Effector memory CD8-positive, alpha-beta T cell (primary cell): ENCODE results near the gene FOXN3.

Source experiments
- ATAC-seq: fragments of 150-1000 bp; cut with Tn5 transposase; replicated peaks from 2 replicates; pipeline ENCODE4 v1.10.0; 2021; ENCODE audit warnings: mild to moderate bottlenecking, moderate library complexity
- DNase-seq, 3 experiments: peaks; one replicate each; pipeline ENCODE4 v3.0.0; 2021
- H3K27ac Mint-ChIP-seq, 2 donors: one replicate each; pipeline ENCODE4 v1.8.0; 2022; ENCODE audit warnings: mild to moderate bottlenecking in 2 of 2, mixed read lengths in 2 of 2, moderate library complexity in 2 of 2
- H3K27me3 Mint-ChIP-seq, 2 donors: one replicate each; pipeline ENCODE4 v1.8.0; 2022; ENCODE audit warnings: mixed read lengths in 2 of 2
- H3K36me3 Mint-ChIP-seq: one replicate; pipeline ENCODE4 v1.8.0; 2022; ENCODE audit warnings: mild to moderate bottlenecking, moderate library complexity, mixed read lengths; ENCODE audit not compliant: insufficient read depth
- H3K4me1 Mint-ChIP-seq, 2 donors: one replicate each; pipeline ENCODE4 v1.8.0; 2022; ENCODE audit warnings: low read depth in 2 of 2, mixed read lengths in 2 of 2
- H3K4me3 Mint-ChIP-seq, 2 donors: one replicate each; pipeline ENCODE4 v1.8.0; 2022; ENCODE audit warnings: mild to moderate bottlenecking in 2 of 2, mixed read lengths in 2 of 2, moderate library complexity in 2 of 2
- H3K9me3 Mint-ChIP-seq, 2 donors: one replicate each; pipeline ENCODE4 v1.8.0; 2022; ENCODE audit warnings: mixed read lengths in 2 of 2

Gene FOXN3

GRCh38 chr14:89249972-89250654 is 166.9 kb downstream of the FOXN3 start:
- no peak for DNase-seq
- no peak overlapping the region for H3K27ac Mint-ChIP-seq

GRCh38 chr14:89249065-89249695 is 167.9 kb downstream of the FOXN3 start:
- H3K4me1 Mint-ChIP-seq = peaks cover 29 to 57% of the 10 kb centered on the region in 2 donors
- no peak overlapping the region for H3K27ac Mint-ChIP-seq
- no peaks in the 10 kb centered on the region for H3K27me3 Mint-ChIP-seq
- peaks cover 13% of the 10 kb centered on the region for H3K36me3 Mint-ChIP-seq
- no peak overlapping the region for H3K4me3 Mint-ChIP-seq
- ATAC-seq (no peak), DNase-seq (no peak)
- H3K9me3 Mint-ChIP-seq = no peaks in the 10 kb centered on the region

More at GRCh38 chr14:89249972-89250654, 166.9 kb downstream of the FOXN3 start:
- Mint-ChIP-seq H3K36me3 (peaks cover 13% of the 10 kb centered on the region), H3K9me3 (no peaks in the 10 kb centered on the region), H3K4me3 (no peak overlapping the region), H3K4me1 (peaks cover 29 to 56% of the 10 kb centered on the region in 2 donors), H3K27me3 (no peaks in the 10 kb centered on the region)
- ATAC-seq = no peak

GRCh38 chr14:89248411-89249064 is 168.5 kb downstream of the FOXN3 start:
- H3K9me3 Mint-ChIP-seq = no peaks in the 10 kb centered on the region
- H3K4me3 Mint-ChIP-seq = no peak overlapping the region
- H3K36me3 Mint-ChIP-seq = peaks cover 14% of the 10 kb centered on the region
- no peaks in the 10 kb centered on the region for H3K27me3 Mint-ChIP-seq
- H3K27ac Mint-ChIP-seq = no peak overlapping the region
- no peak for ATAC-seq
- peaks cover 28 to 57% of the 10 kb centered on the region in 2 donors for H3K4me1 Mint-ChIP-seq
- no peak for DNase-seq

- H3K27me3 Mint-ChIP-seq = no peaks in the 10 kb centered on the region
- H3K4me1 Mint-ChIP-seq = peaks cover 30 to 56% of the 10 kb centered on the region in 2 donors
- ATAC-seq = no peak
- H3K36me3 Mint-ChIP-seq = peaks cover 11% of the 10 kb centered on the region
- peak overlapping the region in 1 of 2 donors; percentile 15 for H3K27ac Mint-ChIP-seq
- H3K4me3 Mint-ChIP-seq = no peak overlapping the region
- no peaks in the 10 kb centered on the region for H3K9me3 Mint-ChIP-seq
- DNase-seq = no peak
These were observed 169.4 kb downstream of the FOXN3 start for GRCh38 chr14:89247457-89248122.

GRCh38 chr14:89246290-89246689 is 170.7 kb downstream of the FOXN3 start:
- Mint-ChIP-seq H3K9me3 (no peaks in the 10 kb centered on the region), H3K4me1 (peaks cover 36 to 60% of the 10 kb centered on the region in 2 donors), H3K27me3 (no peaks in the 10 kb centered on the region), H3K36me3 (peaks cover 5% of the 10 kb centered on the region), H3K4me3 (no peak overlapping the region), H3K27ac (no peak overlapping the region)
- no peak for DNase-seq
- no peak for ATAC-seq

GRCh38 chr14:89245802-89246201 is 171.2 kb downstream of the FOXN3 start:
- Mint-ChIP-seq H3K4me1 (peaks cover 38 to 60% of the 10 kb centered on the region in 2 donors), H3K27ac (no peak overlapping the region), H3K4me3 (no peak overlapping the region), H3K36me3 (peaks cover 5% of the 10 kb centered on the region), H3K27me3 (no peaks in the 10 kb centered on the region), H3K9me3 (no peaks in the 10 kb centered on the region)
- ATAC-seq (no peak), DNase-seq (no peak)

GRCh38 chr14:89244720-89245119 is 172.3 kb downstream of the FOXN3 start:
- peaks cover 5% of the 10 kb centered on the region for H3K36me3 Mint-ChIP-seq
- DNase-seq (no peak), ATAC-seq (no peak)
- H3K27me3 Mint-ChIP-seq = no peaks in the 10 kb centered on the region
- no peak overlapping the region for H3K4me3 Mint-ChIP-seq
- no peaks in the 10 kb centered on the region for H3K9me3 Mint-ChIP-seq
- peak overlapping the region in 1 of 2 donors; percentile 55 for H3K27ac Mint-ChIP-seq
- H3K4me1 Mint-ChIP-seq = peaks cover 42 to 65% of the 10 kb centered on the region in 2 donors

- ATAC-seq (no peak), DNase-seq (no peak)
- Mint-ChIP-seq H3K4me3 (no peak overlapping the region), H3K27ac (peak overlapping the region; percentile 18 to 30), H3K4me1 (peaks cover 42 to 72% of the 10 kb centered on the region in 2 donors), H3K36me3 (peaks cover 5% of the 10 kb centered on the region), H3K27me3 (no peaks in the 10 kb centered on the region), H3K9me3 (no peaks in the 10 kb centered on the region)
These were observed 173.3 kb downstream of the FOXN3 start for GRCh38 chr14:89243741-89244140.

- H3K27me3 Mint-ChIP-seq = no peaks in the 10 kb centered on the region
- peak overlapping the region; percentile 18 to 30 for H3K27ac Mint-ChIP-seq
- peaks cover 5% of the 10 kb centered on the region for H3K36me3 Mint-ChIP-seq
- DNase-seq (no peak), ATAC-seq (no peak)
- no peaks in the 10 kb centered on the region for H3K9me3 Mint-ChIP-seq
- no peak overlapping the region for H3K4me3 Mint-ChIP-seq
- peaks cover 42 to 74% of the 10 kb centered on the region in 2 donors for H3K4me1 Mint-ChIP-seq
These were observed 173.7 kb downstream of the FOXN3 start for GRCh38 chr14:89243286-89243685.

- H3K27ac Mint-ChIP-seq = peak overlapping the region; percentile 19 to 38
These were observed 174.3 kb downstream of the FOXN3 start for GRCh38 chr14:89242652-89243279.

GRCh38 chr14:89241934-89242651 is 174.9 kb downstream of the FOXN3 start:
- DNase-seq (no peak), ATAC-seq (no peak)
- no peaks in the 10 kb centered on the region for H3K9me3 Mint-ChIP-seq
- H3K4me3 Mint-ChIP-seq = no peak overlapping the region
- peaks cover 40 to 74% of the 10 kb centered on the region in 2 donors for H3K4me1 Mint-ChIP-seq
- H3K27me3 Mint-ChIP-seq = no peaks in the 10 kb centered on the region
- H3K27ac Mint-ChIP-seq = peak overlapping the region; percentile 19 to 38
- H3K36me3 Mint-ChIP-seq = peaks cover 5% of the 10 kb centered on the region

More at GRCh38 chr14:89242652-89243279, 174.3 kb downstream of the FOXN3 start:
- DNase-seq (no peak), ATAC-seq (no peak)
- H3K4me3 Mint-ChIP-seq = no peak overlapping the region
- peaks cover 41 to 74% of the 10 kb centered on the region in 2 donors for H3K4me1 Mint-ChIP-seq
- H3K36me3 Mint-ChIP-seq = peaks cover 5% of the 10 kb centered on the region
- H3K27me3 Mint-ChIP-seq = no peaks in the 10 kb centered on the region
- H3K9me3 Mint-ChIP-seq = no peaks in the 10 kb centered on the region

- H3K36me3 Mint-ChIP-seq = peaks cover 5% of the 10 kb centered on the region
- H3K27me3 Mint-ChIP-seq = no peaks in the 10 kb centered on the region
- H3K27ac Mint-ChIP-seq = peak overlapping the region in 1 of 2 donors; percentile 91
- no peaks in the 10 kb centered on the region for H3K9me3 Mint-ChIP-seq
- peaks cover 38 to 75% of the 10 kb centered on the region in 2 donors for H3K4me1 Mint-ChIP-seq
- DNase-seq (no peak), ATAC-seq (no peak)
- H3K4me3 Mint-ChIP-seq = peak overlapping the region; percentile 30 to 31
These were observed 175.8 kb downstream of the FOXN3 start for GRCh38 chr14:89241257-89241656.
